SK-N-SH (cell line): Measurements from ENCODE around the gene MYDGF.

Experiments used
- CTCF ChIP-seq: fragments of 200-600 bp; sonication (generic); IDR thresholded peaks from 2 replicates; pipeline ENCODE4 v1.6.1; 2017; ENCODE audit warnings: antibody characterized with exemption, mild to moderate bottlenecking, moderate library complexity
- EZH2phosphoT487 ChIP-seq: fragments of 200-600 bp; sonication (generic); IDR thresholded peaks from 2 replicates; pipeline ENCODE4 v1.6.1; 2017; ENCODE audit warnings: low read depth, mixed run types, mild to moderate bottlenecking, antibody characterized with exemption, moderate library complexity, borderline replicate concordance
- MEF2A ChIP-seq: IDR thresholded peaks from 2 replicates; pipeline ENCODE4 v1.4.0; 2012; ENCODE audit warnings: low read depth, borderline replicate concordance
- RAD21 ChIP-seq: IDR thresholded peaks from 2 replicates; pipeline ENCODE4 v1.6.1; 2012; ENCODE audit warnings: mild to moderate bottlenecking, low read length

- TF ChIP-seq CTCF (peak; percentile 82), MEF2A (no peak), EZH2phosphoT487 (no peak), RAD21 (peak; percentile 82)
Observed at GRCh38 chr19:4636151-4636717, 33.9 kb downstream of the MYDGF start.
